NT2/D1 (cell line): ENCODE results near the gene GABBR2.
"Not testable (repeated sequence)": the region's sequence is repeated elsewhere in the genome, so short reads cannot be mapped to it uniquely, and the experiment has no call there.

ENCODE experiments used
- DNase-seq: peaks from one replicate; pipeline ENCODE4 v3.0.0-alpha.2; 2011; ENCODE audit warnings: low read depth, low spot score
- H3K27me3 ChIP-seq: 2 replicates; pipeline ENCODE4 v1.6.0; 2011; ENCODE audit warnings: mild to moderate bottlenecking; ENCODE audit not compliant: insufficient read length, insufficient read depth
- H3K36me3 ChIP-seq: 2 replicates; pipeline ENCODE4 v1.6.1; 2011; ENCODE audit warnings: mild to moderate bottlenecking, low read length, mixed read lengths; ENCODE audit not compliant: insufficient read depth, insufficient read length
- H3K4me1 ChIP-seq: 2 replicates; pipeline ENCODE4 v1.5.1; 2011; ENCODE audit not compliant: insufficient read depth, insufficient read length
- H3K4me3 ChIP-seq: 2 replicates; pipeline ENCODE4 v1.5.1; 2011; ENCODE audit warnings: low read depth; ENCODE audit not compliant: insufficient read length
- H3K9ac ChIP-seq: 2 replicates; pipeline ENCODE4 v1.6.0; 2011; ENCODE audit warnings: low read depth; ENCODE audit not compliant: insufficient read length
- H3K9me3 ChIP-seq: 2 replicates; pipeline ENCODE4 v1.5.1; 2011; ENCODE audit warnings: mild to moderate bottlenecking, low read length; ENCODE audit not compliant: insufficient read depth
- SUZ12 ChIP-seq: IDR thresholded peaks from 2 replicates; pipeline ENCODE4 v1.6.1; 2011; ENCODE audit not compliant: insufficient read length, insufficient read depth; ENCODE audit errors: extremely low read depth
- YY1 ChIP-seq: IDR thresholded peaks from 2 replicates; pipeline ENCODE4 v1.6.1; 2011; ENCODE audit not compliant: insufficient read length, insufficient read depth
- ZNF274 ChIP-seq: IDR thresholded peaks from 2 replicates; pipeline ENCODE4 v1.6.1; 2011; ENCODE audit warnings: mild to moderate bottlenecking, low read depth, low read length

GABBR2 gene

GRCh38 chr9:98501819-98502218 is 206.9 kb downstream of the GABBR2 start:
- no peak overlapping the region for H3K9ac ChIP-seq
- H3K4me3 ChIP-seq: no peak overlapping the region
- no peak for DNase-seq
- no peaks in the 10 kb centered on the region for H3K36me3 ChIP-seq
- H3K9me3 ChIP-seq: peaks cover 4% of the 10 kb centered on the region; the same call in 1 of the 2 replicates
- no peak for TF ChIP-seq SUZ12
- no peak for TF ChIP-seq YY1
- TF ChIP-seq ZNF274: no peak
- peaks cover 17% of the 10 kb centered on the region for H3K4me1 ChIP-seq
- no peaks in the 10 kb centered on the region for H3K27me3 ChIP-seq

- peaks cover 17% of the 10 kb centered on the region for H3K4me1 ChIP-seq
- H3K4me3 ChIP-seq, DNase-seq, H3K27me3 ChIP-seq, H3K9me3 ChIP-seq, H3K9ac ChIP-seq, H3K36me3 ChIP-seq: not testable (repeated sequence)
Measured at GRCh38 chr9:98501259-98501658, 207.5 kb downstream of the GABBR2 start.

- Histone ChIP-seq H3K4me3 (no peak overlapping the region), H3K9ac (no peak overlapping the region), H3K27me3 (no peaks in the 10 kb centered on the region), H3K9me3 (no peaks in the 10 kb centered on the region), H3K4me1 (peaks cover 21% of the 10 kb centered on the region), H3K36me3 (no peaks in the 10 kb centered on the region)
- DNase-seq: no peak
- TF ChIP-seq SUZ12: no peak
- TF ChIP-seq ZNF274: no peak
- no peak for TF ChIP-seq YY1
Measured at GRCh38 chr9:98500337-98500919, 208.3 kb downstream of the GABBR2 start.

GRCh38 chr9:98495530-98495929 is 213.2 kb downstream of the GABBR2 start:
- Histone ChIP-seq H3K27me3 (no peaks in the 10 kb centered on the region), H3K9me3 (peaks cover 21% of the 10 kb centered on the region; the same call in 1 of the 2 replicates), H3K36me3 (no peaks in the 10 kb centered on the region), H3K9ac (no peak overlapping the region), H3K4me1 (peaks cover 11% of the 10 kb centered on the region), H3K4me3 (no peak overlapping the region)
- DNase-seq: no peak
- TF ChIP-seq SUZ12: no peak
- no peak for TF ChIP-seq YY1
- TF ChIP-seq ZNF274: no peak

- TF ChIP-seq ZNF274: no peak
- no peak for TF ChIP-seq SUZ12
- TF ChIP-seq YY1: no peak
- no peak for DNase-seq
Measured at GRCh38 chr9:98494852-98495251, 213.9 kb downstream of the GABBR2 start.

GRCh38 chr9:98491828-98492227 is 216.9 kb downstream of the GABBR2 start:
- Histone ChIP-seq H3K9me3 (peaks cover 21% of the 10 kb centered on the region; the same call in 1 of the 2 replicates), H3K27me3 (no peaks in the 10 kb centered on the region), H3K9ac (no peak overlapping the region), H3K4me3 (no peak overlapping the region), H3K36me3 (no peaks in the 10 kb centered on the region), H3K4me1 (peaks cover 8% of the 10 kb centered on the region)
- no peak for TF ChIP-seq ZNF274
- no peak for TF ChIP-seq SUZ12
- TF ChIP-seq YY1: no peak
- peak; percentile 47 for DNase-seq

More at GRCh38 chr9:98494852-98495251, 213.9 kb downstream of the GABBR2 start:
- Histone ChIP-seq H3K27me3 (no peaks in the 10 kb centered on the region), H3K4me3 (no peak overlapping the region), H3K4me1 (peaks cover 8% of the 10 kb centered on the region), H3K9ac (no peak overlapping the region), H3K36me3 (no peaks in the 10 kb centered on the region), H3K9me3 (peaks cover 21% of the 10 kb centered on the region; the same call in 1 of the 2 replicates)

- no peak for DNase-seq
- peaks cover 10% of the 10 kb centered on the region for H3K4me1 ChIP-seq
- H3K27me3 ChIP-seq: no peaks in the 10 kb centered on the region
- H3K9me3 ChIP-seq: peaks cover 21% of the 10 kb centered on the region; the same call in 1 of the 2 replicates
- no peak for TF ChIP-seq ZNF274
- no peak for TF ChIP-seq SUZ12
- no peak for TF ChIP-seq YY1
- H3K36me3 ChIP-seq: no peaks in the 10 kb centered on the region
- H3K4me3 ChIP-seq: no peak overlapping the region
- no peak overlapping the region for H3K9ac ChIP-seq
Measured at GRCh38 chr9:98491231-98491651, 217.5 kb downstream of the GABBR2 start.
